ENCODE results near the gene ARHGAP36.

- TF ChIP-seq CTCF (IDR thresholded peaks at IDR 0.05) = no peak
- TF ChIP-seq POLR2AphosphoS5 (IDR thresholded peaks at IDR 0.05) = no peak
- TF ChIP-seq POLR2A (IDR thresholded peaks at IDR 0.05) = no peak
- TF ChIP-seq EP300 (IDR thresholded peaks at IDR 0.05) = no peak
Observed at GRCh38 chrX:131068945-131069719, 11.0 kb downstream of the ARHGAP36 start.
